ENCODE measurements around the gene QRICH2.
A peak's percentile ranks its signal among the peaks of the same experiment; 100 is the strongest.
"Not testable (repeated sequence)": the region's sequence is repeated elsewhere in the genome, so short reads cannot be mapped to it uniquely, and the experiment has no call there.

The QRICH2 gene

GRCh38 chr17:76251478-76252039 lies 56.5 kb downstream of the QRICH2 start:
- H3K27ac ChIP-seq = 0 out of 2 replicates have a peak overlapping the region, but pooled peaks have one; percentile 21
- TF ChIP-seq, protein P1, sequence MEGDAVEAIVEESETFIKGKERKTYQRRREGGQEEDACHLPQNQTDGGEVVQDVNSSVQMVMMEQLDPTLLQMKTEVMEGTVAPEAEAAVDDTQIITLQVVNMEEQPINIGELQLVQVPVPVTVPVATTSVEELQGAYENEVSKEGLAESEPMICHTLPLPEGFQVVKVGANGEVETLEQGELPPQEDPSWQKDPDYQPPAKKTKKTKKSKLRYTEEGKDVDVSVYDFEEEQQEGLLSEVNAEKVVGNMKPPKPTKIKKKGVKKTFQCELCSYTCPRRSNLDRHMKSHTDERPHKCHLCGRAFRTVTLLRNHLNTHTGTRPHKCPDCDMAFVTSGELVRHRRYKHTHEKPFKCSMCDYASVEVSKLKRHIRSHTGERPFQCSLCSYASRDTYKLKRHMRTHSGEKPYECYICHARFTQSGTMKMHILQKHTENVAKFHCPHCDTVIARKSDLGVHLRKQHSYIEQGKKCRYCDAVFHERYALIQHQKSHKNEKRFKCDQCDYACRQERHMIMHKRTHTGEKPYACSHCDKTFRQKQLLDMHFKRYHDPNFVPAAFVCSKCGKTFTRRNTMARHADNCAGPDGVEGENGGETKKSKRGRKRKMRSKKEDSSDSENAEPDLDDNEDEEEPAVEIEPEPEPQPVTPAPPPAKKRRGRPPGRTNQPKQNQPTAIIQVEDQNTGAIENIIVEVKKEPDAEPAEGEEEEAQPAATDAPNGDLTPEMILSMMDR (conservative IDR thresholded peaks at IDR 0.05) = no peak

GRCh38 chr17:76250141-76250540 lies 57.9 kb downstream of the QRICH2 start:
- H3K27ac ChIP-seq = no peak overlapping the region
- TF ChIP-seq, protein P1 (conservative IDR thresholded peaks at IDR 0.05) = no peak

- TF ChIP-seq, protein P1 (conservative IDR thresholded peaks at IDR 0.05) = peak; percentile 42
- no peak overlapping the region for H3K27ac ChIP-seq
Measured at GRCh38 chr17:76248013-76248782, 59.9 kb downstream of the QRICH2 start.

DNA sequence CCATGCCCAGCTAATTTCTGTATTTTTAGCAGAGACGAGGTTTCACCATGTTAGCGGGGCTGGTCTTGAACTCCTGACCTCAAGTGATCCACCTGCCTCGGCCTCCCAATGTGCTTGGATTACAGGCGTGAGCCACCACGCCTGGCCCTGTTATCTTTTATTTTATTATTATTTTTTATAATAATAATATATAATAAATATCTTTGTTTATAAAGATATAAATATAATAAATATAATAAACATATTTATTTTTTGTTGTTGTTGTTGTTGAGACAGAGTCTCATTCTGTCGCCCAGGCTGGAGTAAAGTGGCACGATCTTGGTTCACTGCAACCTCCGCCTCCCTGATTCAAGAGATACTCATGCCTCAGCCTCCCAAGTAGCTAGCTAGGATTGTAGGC lies 60.8 kb downstream of the QRICH2 start:
- no peak overlapping the region for H3K27ac ChIP-seq
- TF ChIP-seq, protein P1 (conservative IDR thresholded peaks at IDR 0.05) = no peak

DNA sequence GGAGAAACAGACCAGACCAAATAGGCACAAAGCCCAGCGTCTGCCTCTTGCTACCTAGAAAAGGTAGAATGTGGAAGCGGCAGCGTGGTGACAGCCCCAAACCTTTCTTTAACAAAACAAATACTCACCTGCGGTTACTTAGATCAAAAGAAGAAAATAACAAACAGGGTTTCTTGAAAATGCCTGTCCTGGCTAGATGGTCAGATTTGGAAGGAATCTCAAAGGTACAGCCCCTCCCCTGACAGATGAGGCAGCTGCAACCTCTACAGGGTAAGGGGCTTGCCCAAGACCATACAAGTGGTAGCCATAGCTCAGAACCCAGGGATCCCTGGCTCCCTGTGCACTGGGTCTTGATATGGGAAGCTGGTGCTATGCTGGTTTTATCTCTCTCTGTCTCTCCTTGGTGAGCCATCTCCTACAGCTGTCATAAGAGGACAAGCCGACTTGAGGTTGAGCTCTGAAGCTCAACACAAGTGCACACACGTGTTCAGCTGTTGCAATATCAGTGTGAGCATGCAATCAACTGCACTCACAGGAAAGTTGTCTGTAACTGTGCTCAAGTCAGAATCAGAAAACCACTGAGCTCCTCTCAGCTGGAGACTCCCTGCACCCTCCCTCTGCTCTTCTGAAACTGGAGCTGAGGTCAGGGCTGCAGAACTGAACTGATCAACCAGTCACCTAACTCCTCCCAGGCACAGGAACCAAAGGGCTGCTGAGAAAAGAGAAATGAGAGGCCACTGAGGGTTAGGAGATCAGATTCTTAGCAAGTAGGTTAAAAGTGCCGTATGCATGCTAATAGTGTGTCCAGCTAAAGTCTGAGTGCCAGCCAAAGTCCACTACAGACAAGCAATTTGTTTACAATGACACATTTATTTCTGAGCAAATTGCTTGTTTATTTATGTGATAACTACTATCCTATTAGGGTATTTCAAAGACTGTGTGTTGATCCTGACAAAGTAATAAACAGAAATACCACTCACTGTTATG lies 61.7 kb downstream of the QRICH2 start:
- H3K27ac ChIP-seq = no peak overlapping the region
- TF ChIP-seq, protein P1 (conservative IDR thresholded peaks at IDR 0.05) = no peak

- H3K27ac ChIP-seq = not testable (repeated sequence)
Measured at GRCh38 chr17:76244721-76245120, 63.4 kb downstream of the QRICH2 start.

DNA sequence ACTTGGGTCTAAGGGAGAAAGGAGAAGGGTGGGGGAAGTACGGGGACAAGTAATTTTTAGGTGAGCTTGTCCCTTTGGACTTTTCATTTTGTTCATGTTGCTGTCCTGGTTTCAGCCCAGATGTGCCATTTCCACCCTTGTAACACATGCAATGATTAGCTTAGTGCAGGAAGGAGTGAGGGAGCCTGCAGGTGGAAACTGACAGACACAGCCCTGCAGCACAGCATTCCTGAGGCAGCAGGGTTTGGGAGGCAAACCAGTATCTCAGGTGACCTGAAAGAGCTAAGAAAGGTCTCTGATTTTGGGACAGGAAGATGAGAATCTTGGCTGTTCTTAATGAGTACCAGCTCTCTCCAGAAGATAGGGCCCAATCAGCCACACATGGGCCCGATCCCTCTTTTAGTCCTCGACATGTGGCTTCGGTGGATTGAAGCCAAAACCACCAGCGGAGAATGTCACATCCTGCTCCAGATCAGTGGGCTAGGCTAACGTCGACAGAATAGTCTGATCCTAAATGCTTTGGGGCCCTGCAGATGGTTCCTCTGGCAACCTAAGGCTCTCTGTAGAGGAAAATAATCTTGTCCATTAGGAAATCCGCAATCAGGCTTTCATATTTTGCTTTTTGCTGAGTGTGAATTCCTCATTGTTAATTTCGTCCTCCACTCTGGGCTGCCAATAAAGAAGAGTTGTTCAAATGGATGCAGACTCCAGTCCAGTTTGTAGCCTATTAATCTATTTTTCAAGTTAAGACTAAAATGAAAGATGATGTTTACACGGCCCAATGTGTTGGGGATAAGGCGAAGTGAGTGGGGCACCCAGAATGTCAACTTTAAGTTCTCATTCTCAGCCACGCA lies 64.0 kb downstream of the QRICH2 start:
- no peak overlapping the region for H3K27ac ChIP-seq
- TF ChIP-seq, protein P1 (conservative IDR thresholded peaks at IDR 0.05) = no peak

Measured in VCaP (cell line).